IMR-90 (cell line): ENCODE data around the gene KCNT1. TPM values are rescaled to one million over a fixed set of nuclear protein-coding genes. Genes with fewer than 3 reads are reported as not detected.

ENCODE experiments used
- ATAC-seq: fragments of 200-7000 bp; cut with Tn5 transposase; 2 replicates; pipeline ENCODE4 v1.9.1; 2020; ENCODE audit warnings: low read depth, mild to moderate bottlenecking, moderate library complexity
- BruUV-seq: library from RNA; stranded (reverse); fragments of 400-500 nt; replicated peaks from 2 replicates; lab custom pipeline; 2021; lab: Mats Ljungman, UMichigan
- CTCF ChIA-PET: fragments of 300-600 bp; formaldehyde crosslinking; extraction: SDS; loops from one replicate; lab custom pipeline; 2021; ENCODE audit warnings: antibody characterized with exemption; lab: Yijun Ruan, JAX
- POLR2A ChIA-PET: fragments of 300-600 bp; sonication (Branson Sonifier 250); formaldehyde crosslinking; loops from one replicate; lab custom pipeline; 2022; ENCODE audit warnings: antibody characterized with exemption; ENCODE audit not compliant: unreplicated experiment; lab: Charles Lee
- DNase-seq: peaks from one replicate; pipeline ENCODE4 v3.0.0; 2013
- H2AFZ ChIP-seq: replicated peaks from 2 replicates; pipeline ENCODE3; 2013; ENCODE audit warnings: low read length, mild to moderate bottlenecking; ENCODE audit not compliant: poor library complexity
- H2AK5ac ChIP-seq: 2 replicates; pipeline ENCODE4 v1.6.1; 2013; ENCODE audit warnings: low read depth, low read length, inconsistent platforms
- H2AK9ac ChIP-seq: replicated peaks from 2 replicates; pipeline ENCODE3; 2013; ENCODE audit warnings: mild to moderate bottlenecking, low read depth, low read length, moderate library complexity; ENCODE audit not compliant: poor library complexity
- H2BK120ac ChIP-seq: 2 replicates; pipeline ENCODE4 v1.6.1; 2013; ENCODE audit warnings: low read depth, low read length, inconsistent platforms
- H2BK15ac ChIP-seq: 3 replicates; pipeline ENCODE4 v1.6.1; 2013; ENCODE audit warnings: low read depth, low read length, inconsistent platforms
- H2BK20ac ChIP-seq: 2 replicates; pipeline ENCODE4 v1.6.1; 2013; ENCODE audit warnings: low read depth, mild to moderate bottlenecking, inconsistent platforms, low read length, moderate library complexity
- H2BK5ac ChIP-seq: 2 replicates; pipeline ENCODE4 v1.6.1; 2013; ENCODE audit warnings: mild to moderate bottlenecking, low read depth, low read length, inconsistent platforms; ENCODE audit not compliant: poor library complexity, severe bottlenecking
- H3K14ac ChIP-seq: replicated peaks from 2 replicates; pipeline ENCODE4 v1.6.1; 2013; ENCODE audit warnings: low read depth, low read length, inconsistent platforms
- H3K18ac ChIP-seq: 2 replicates; pipeline ENCODE4 v1.6.1; 2013; ENCODE audit warnings: low read depth, low read length, control low read depth
- H3K23ac ChIP-seq: 2 replicates; pipeline ENCODE4 v1.6.1; 2013; ENCODE audit warnings: low read depth, low read length, inconsistent platforms
- H3K27ac ChIP-seq: 2 replicates; pipeline ENCODE4 v1.5.1; 2013; ENCODE audit warnings: mild to moderate bottlenecking, control low read depth, low read length; ENCODE audit not compliant: insufficient read depth
- H3K27me3 ChIP-seq: 2 replicates; pipeline ENCODE4 v1.6.1; 2013; ENCODE audit warnings: low read length; ENCODE audit not compliant: control insufficient read depth, insufficient read depth
- H3K36me3 ChIP-seq: 2 replicates; pipeline ENCODE4 v1.6.1; 2013; ENCODE audit warnings: low read length, mixed read lengths; ENCODE audit not compliant: control insufficient read depth, insufficient read depth
- H3K4ac ChIP-seq: 2 replicates; pipeline ENCODE4 v1.6.1; 2013; ENCODE audit warnings: low read depth, low read length, inconsistent platforms
- H3K4me1 ChIP-seq: 2 replicates; pipeline ENCODE4 v1.6.1; 2013; ENCODE audit warnings: low read length, mixed read lengths; ENCODE audit not compliant: control insufficient read depth, insufficient read depth
- H3K4me2 ChIP-seq: 2 replicates; pipeline ENCODE4 v1.6.1; 2013; ENCODE audit warnings: low read depth, mild to moderate bottlenecking, control low read depth, low read length, moderate library complexity
- H3K4me3 ChIP-seq: 2 replicates; pipeline ENCODE4 v1.5.1; 2013; ENCODE audit warnings: low read depth, mild to moderate bottlenecking, control low read depth, low read length, moderate library complexity; ENCODE audit not compliant: insufficient read depth
- H3K56ac ChIP-seq: 2 replicates; pipeline ENCODE4 v1.6.1; 2013; ENCODE audit warnings: low read length, inconsistent platforms; ENCODE audit not compliant: insufficient read depth; ENCODE audit errors: extremely low read depth
- H3K79me1 ChIP-seq, 2 experiments: 2 replicates each; pipeline ENCODE4 v1.6.1; 2013; ENCODE audit warnings: low read length in 2 of 2, inconsistent platforms in 1 of 2, low read depth in 1 of 2
- H3K9ac ChIP-seq: 2 replicates; pipeline ENCODE4 v1.6.1; 2013; ENCODE audit warnings: low read depth, low read length, control low read depth
- H3K9me1 ChIP-seq: 2 replicates; pipeline ENCODE4 v1.6.1; 2013; ENCODE audit warnings: low read length, inconsistent platforms; ENCODE audit not compliant: insufficient read depth
- H3K9me3 ChIP-seq: 2 replicates; pipeline ENCODE4 v1.6.1; 2013; ENCODE audit warnings: low read length; ENCODE audit not compliant: control insufficient read depth, insufficient read depth
- H4K20me1 ChIP-seq: 2 replicates; pipeline ENCODE4 v1.6.1; 2013; ENCODE audit warnings: low read length, inconsistent platforms; ENCODE audit not compliant: insufficient read depth
- H4K5ac ChIP-seq: 2 replicates; pipeline ENCODE4 v1.6.1; 2013; ENCODE audit warnings: mild to moderate bottlenecking, low read depth, low read length, control low read depth
- H4K8ac ChIP-seq, 2 experiments: 2 replicates each; pipeline ENCODE4 v1.6.1; 2013; ENCODE audit warnings: low read depth in 2 of 2, low read length in 2 of 2, control low read depth in 1 of 2, inconsistent platforms in 1 of 2
- H4K91ac ChIP-seq: 2 replicates; pipeline ENCODE4 v1.6.1; 2013; ENCODE audit warnings: low read depth, low read length, inconsistent platforms; ENCODE audit not compliant: insufficient read depth
- BHLHE40 ChIP-seq: fragments of 150-350 bp; IDR thresholded peaks from 2 replicates; pipeline ENCODE4 v1.6.1; 2016; ENCODE audit warnings: mild to moderate bottlenecking, low read depth, low read length
- CEBPB ChIP-seq: IDR thresholded peaks from 2 replicates; pipeline ENCODE4 v1.6.1; 2012; ENCODE audit warnings: low read depth, low read length, improper control_type of control experiment
- CHD1 ChIP-seq: IDR thresholded peaks from 2 replicates; pipeline ENCODE4 v1.6.1; 2012; ENCODE audit warnings: low read depth, low read length, improper control_type of control experiment
- CTCF ChIP-seq: conservative IDR thresholded peaks from 2 replicates; pipeline ENCODE4 v1.5.1; 2012; ENCODE audit warnings: mild to moderate bottlenecking, low read depth, low read length, improper control_type of control experiment
- ELK1 ChIP-seq: fragments of 150-350 bp; IDR thresholded peaks from 2 replicates; pipeline ENCODE4 v1.6.1; 2016; ENCODE audit warnings: low read depth, mild to moderate bottlenecking, low read length, moderate library complexity, borderline replicate concordance
- FOS ChIP-seq: fragments of 150-350 bp; IDR thresholded peaks from 2 replicates; pipeline ENCODE4 v1.6.1; 2016; ENCODE audit warnings: low read depth, low read length
- MAFK ChIP-seq: IDR thresholded peaks from 2 replicates; pipeline ENCODE4 v1.6.1; 2012; ENCODE audit warnings: low read depth, low read length, improper control_type of control experiment
- MAZ ChIP-seq: IDR thresholded peaks from 2 replicates; pipeline ENCODE4 v1.6.1; 2012; ENCODE audit warnings: low read depth, mild to moderate bottlenecking, low read length, improper control_type of control experiment, moderate library complexity, borderline replicate concordance
- MXI1 ChIP-seq: IDR thresholded peaks from 2 replicates; pipeline ENCODE4 v1.6.1; 2012; ENCODE audit warnings: low read depth, mild to moderate bottlenecking, low read length, moderate library complexity, borderline replicate concordance
- NFE2L2 ChIP-seq: fragments of 150-350 bp; IDR thresholded peaks from 2 replicates; pipeline ENCODE4 v1.6.1; 2016; ENCODE audit warnings: low read depth, mild to moderate bottlenecking, low read length
- POLR2A ChIP-seq: IDR thresholded peaks from 2 replicates; pipeline ENCODE4 v1.6.1; 2012; ENCODE audit warnings: mild to moderate bottlenecking, low read depth, low read length
- RAD21 ChIP-seq: IDR thresholded peaks from 2 replicates; pipeline ENCODE4 v1.6.1; 2012; ENCODE audit warnings: low read length, improper control_type of control experiment
- RCOR1 ChIP-seq: IDR thresholded peaks from 2 replicates; pipeline ENCODE4 v1.6.1; 2012; ENCODE audit warnings: mild to moderate bottlenecking, low read length, improper control_type of control experiment; ENCODE audit not compliant: insufficient replicate concordance
- RFX5 ChIP-seq: IDR thresholded peaks from 2 replicates; pipeline ENCODE4 v1.8.0; 2012; ENCODE audit warnings: low read depth, mild to moderate bottlenecking, low read length, moderate library complexity
- SMC3 ChIP-seq: fragments of 150-350 bp; IDR thresholded peaks from 2 replicates; pipeline ENCODE4 v1.6.1; 2016; ENCODE audit warnings: low read depth, mild to moderate bottlenecking, antibody characterized with exemption, low read length, moderate library complexity
- USF2 ChIP-seq: fragments of 150-350 bp; IDR thresholded peaks from 2 replicates; pipeline ENCODE4 v1.6.1; 2017; ENCODE audit warnings: mild to moderate bottlenecking, antibody characterized with exemption, low read length, low read depth
- WGBS, 2 experiments: methylation state at CpG; one replicate each; pipeline versions ENCODE4 v1.1.5 to v1.1.7; 2013; ENCODE audit warnings: missing lambda C conversion rate in 2 of 2; ENCODE audit not compliant: insufficient read length in 1 of 2; ENCODE audit errors: extremely low coverage in 2 of 2; 5-methylcytosine and 5-hydroxymethylcytosine counted together
- dilution Hi-C: fragments of 300-500 bp; cut with HindIII; formaldehyde crosslinking; loops from one replicate; pipeline ENCODE4 v1.14.3; 2018; ENCODE audit warnings: low sequenced_read_pairs; ENCODE audit not compliant: unreplicated experiment
- in situ Hi-C: fragments of 300-500 bp; cut with MboI; formaldehyde crosslinking; loops from 3 replicates; pipeline ENCODE4 v1.14.3; 2019; ENCODE audit warnings: low sequenced_read_pairs, inconsistent platforms, mixed read lengths
- intact Hi-C: fragments of 100-400 bp; cut with micrococcal nuclease; formaldehyde crosslinking; loops from 2 replicates; pipeline ENCODE4 v1.10.0; 2022
- polyA plus RNA-seq, 3 experiments: library from polyadenylated mRNA; depleted of rRNA; stranded (reverse); fragments of >200 nt; gene quantifications; 2 replicates each; pipeline ENCODE4 v1.2.3, GENCODE V29; 2012; ENCODE audit warnings: low replicate concordance in 1 of 3
- total RNA-seq: library from RNA; depleted of rRNA; stranded (reverse); fragments of >200 nt; gene quantifications from 2 replicates; pipeline ENCODE4 v1.2.3, GENCODE V29; 2012

KCNT1 gene
- total and polyA plus RNA-seq, 2 of the 4 experiments (the other 2 are of a cell fraction), result not detected

- in situ Hi-C loops (no loop called here), intact Hi-C loops (no loop called here), dilution Hi-C loops (no loop called here)
- Histone ChIP-seq H3K18ac (no peak overlapping the region), H3K27ac (no peak overlapping the region), H3K9me3 (peaks cover 19% of the 10 kb centered on the region), H3K56ac (no peak overlapping the region), H4K91ac (no peak overlapping the region), H3K9ac (no peak overlapping the region), H2AK5ac (no peak overlapping the region), H2AK9ac (no peak overlapping the region), H2BK5ac (no peak overlapping the region), H3K79me1 (no peaks in the 10 kb centered on the region), H3K4me3 (no peak overlapping the region), H4K20me1 (no peaks in the 10 kb centered on the region), H2AFZ (no peak overlapping the region), H3K36me3 (no peaks in the 10 kb centered on the region), H3K4ac (no peak overlapping the region), H2BK20ac (no peak overlapping the region), H3K4me2 (no peak overlapping the region), H3K9me1 (no peaks in the 10 kb centered on the region), H3K23ac (no peak overlapping the region), H2BK15ac (no peak overlapping the region), H4K8ac (no peak overlapping the region), H3K4me1 (no peaks in the 10 kb centered on the region), H2BK120ac (no peak overlapping the region), H3K14ac (no peak overlapping the region), H3K27me3 (peaks cover 2% of the 10 kb centered on the region; the same call in 1 of the 2 replicates), H4K5ac (no peak overlapping the region)
- ChIA-PET POLR2A (no interaction called here), CTCF (no interaction called here)
- WGBS, 2 experiments, result 87% methylated on average over 34 of the region's 43 CpGs; no CpG with 5 or more reads in 1 of the 2 experiments
- ATAC-seq, result no peak
- TF ChIP-seq CHD1 (no peak), POLR2A (no peak), RCOR1 (no peak), CTCF (no peak), BHLHE40 (no peak), MXI1 (no peak), USF2 (no peak), ELK1 (no peak), FOS (no peak), MAFK (no peak), CEBPB (no peak), RAD21 (no peak), MAZ (no peak), RFX5 (no peak), NFE2L2 (no peak), SMC3 (no peak)
- no peak for DNase-seq
- no TSS peak for BruUV-seq
These were observed 66.7 kb downstream of the KCNT1 start for GRCh38 chr9:135768516-135769218.
